RCC 7860 (cell line): ENCODE data around the gene SGCG.
"Not testable (repeated sequence)": the region's sequence is repeated elsewhere in the genome, so short reads cannot be mapped to it uniquely, and the experiment has no call there.

Experiments used
- DNase-seq: peaks from one replicate; pipeline ENCODE4 v3.0.0-alpha.2; 2015; ENCODE audit warnings: low spot score
- FAIRE-seq: peaks from 2 replicates; lab custom pipeline; 2012; peaks lifted over from hg19 to GRCh38; lab: Jason Lieb, UNC

The SGCG gene, protein sequence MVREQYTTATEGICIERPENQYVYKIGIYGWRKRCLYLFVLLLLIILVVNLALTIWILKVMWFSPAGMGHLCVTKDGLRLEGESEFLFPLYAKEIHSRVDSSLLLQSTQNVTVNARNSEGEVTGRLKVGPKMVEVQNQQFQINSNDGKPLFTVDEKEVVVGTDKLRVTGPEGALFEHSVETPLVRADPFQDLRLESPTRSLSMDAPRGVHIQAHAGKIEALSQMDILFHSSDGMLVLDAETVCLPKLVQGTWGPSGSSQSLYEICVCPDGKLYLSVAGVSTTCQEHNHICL

DNA sequence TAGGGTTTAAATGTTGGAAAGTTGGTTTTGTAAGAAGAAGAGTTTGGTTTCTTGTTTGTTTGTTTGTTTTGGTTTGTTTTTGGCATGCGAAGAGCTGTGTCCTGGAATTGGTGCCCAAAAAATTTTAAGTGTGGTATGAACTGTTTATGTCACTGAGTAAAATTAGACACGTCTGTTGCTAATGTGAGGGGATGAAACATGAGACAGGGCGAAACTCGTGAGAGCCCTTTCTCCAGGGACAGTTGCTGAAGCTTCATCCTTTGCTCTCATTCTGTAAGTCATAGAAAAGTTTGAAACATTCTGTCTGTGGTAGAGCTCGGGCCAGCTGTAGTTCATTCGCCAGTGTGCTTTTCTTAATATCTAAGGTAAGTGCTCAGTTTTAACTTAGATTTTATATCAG lies at the start of gene SGCG:
Gene SGCG, plus strand, starts transcription at position 269 of the 400 bp plus-strand sequence. CDS start 22,716 bp downstream, outside the sequence.
- FAIRE-seq = no peak
- no peak for DNase-seq

DNA sequence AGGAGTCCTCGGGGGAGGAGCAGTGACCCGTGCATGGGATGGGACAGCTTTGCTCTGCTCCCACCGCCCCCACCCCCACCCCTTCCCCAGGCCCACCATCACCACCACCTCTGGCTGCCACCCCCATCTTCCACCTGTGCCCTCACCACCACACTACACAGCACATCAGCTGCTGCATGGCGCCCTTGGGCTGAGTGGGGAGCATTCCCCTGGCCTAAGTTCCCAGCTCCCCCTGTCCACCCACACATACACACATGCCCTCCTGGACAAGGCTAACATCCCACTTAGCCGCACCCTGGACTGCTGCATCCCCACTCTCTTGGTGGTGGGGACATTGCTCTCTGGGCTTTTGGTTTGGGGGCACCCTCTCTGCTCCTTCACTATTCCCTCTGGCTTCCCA lies 46.2 kb upstream of the SGCG start:
- FAIRE-seq (no peak), DNase-seq (no peak)

DNA sequence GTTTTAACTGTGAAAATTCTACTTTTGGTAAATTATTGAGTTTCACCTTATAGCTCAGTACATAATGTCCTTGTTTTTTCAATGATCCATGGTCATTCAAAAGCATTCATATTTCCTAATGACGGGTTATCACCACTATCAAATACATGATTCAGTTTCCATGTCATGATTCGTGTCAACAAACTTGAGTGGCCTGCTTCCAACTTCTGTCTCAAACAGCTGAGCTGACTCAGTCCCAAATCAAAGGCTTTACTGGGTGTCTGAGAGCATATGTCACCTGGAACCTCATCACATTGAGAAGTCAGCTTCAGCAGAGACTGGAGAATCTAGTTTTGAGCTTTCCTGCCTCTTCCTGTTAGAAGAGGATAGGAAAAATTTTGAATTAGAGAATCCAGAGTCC lies 40.3 kb upstream of the SGCG start:
- DNase-seq (peak; percentile 17), FAIRE-seq (no peak)

DNA sequence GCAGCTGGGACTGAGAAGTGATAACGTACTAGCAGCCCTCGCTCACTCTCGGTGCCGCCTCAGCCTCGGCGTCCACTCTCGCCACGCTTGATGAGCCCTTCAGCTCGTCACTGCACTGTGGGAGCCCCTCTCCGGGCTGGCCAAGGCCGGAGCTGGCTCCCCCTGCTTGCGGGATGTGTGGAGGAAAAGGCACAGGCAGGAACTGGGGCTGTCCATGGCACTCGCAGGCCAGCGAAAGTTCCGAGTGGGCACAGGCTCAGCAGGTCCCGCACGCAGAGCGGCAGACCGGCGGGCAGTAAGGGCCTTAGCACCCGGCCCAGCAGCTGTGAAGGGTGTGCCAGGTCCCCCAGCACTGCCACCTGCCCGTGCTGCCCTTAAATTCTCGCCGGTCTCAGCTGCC lies 38.8 kb upstream of the SGCG start:
- DNase-seq = no peak
- no peak for FAIRE-seq

DNA sequence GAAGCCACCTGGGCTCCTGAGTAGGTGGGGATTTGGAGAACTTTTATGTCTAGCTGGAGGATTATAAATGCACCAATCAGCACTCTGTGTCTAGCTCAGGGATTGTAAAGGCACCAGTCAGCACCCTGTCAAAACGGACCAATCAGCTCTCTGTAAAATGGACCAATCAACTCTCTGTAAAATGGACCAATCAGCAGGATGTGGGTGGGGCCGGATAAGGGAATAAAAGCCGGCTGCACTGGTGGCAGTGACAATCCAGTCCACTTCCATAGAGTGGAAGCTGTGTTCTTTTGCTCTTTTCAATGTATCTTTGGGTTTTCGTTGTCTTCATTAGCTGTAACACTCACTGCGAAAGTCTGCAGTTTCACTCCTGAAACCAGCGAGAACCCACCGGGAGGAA lies 38.2 kb upstream of the SGCG start:
- DNase-seq, FAIRE-seq: not testable (repeated sequence)

DNA sequence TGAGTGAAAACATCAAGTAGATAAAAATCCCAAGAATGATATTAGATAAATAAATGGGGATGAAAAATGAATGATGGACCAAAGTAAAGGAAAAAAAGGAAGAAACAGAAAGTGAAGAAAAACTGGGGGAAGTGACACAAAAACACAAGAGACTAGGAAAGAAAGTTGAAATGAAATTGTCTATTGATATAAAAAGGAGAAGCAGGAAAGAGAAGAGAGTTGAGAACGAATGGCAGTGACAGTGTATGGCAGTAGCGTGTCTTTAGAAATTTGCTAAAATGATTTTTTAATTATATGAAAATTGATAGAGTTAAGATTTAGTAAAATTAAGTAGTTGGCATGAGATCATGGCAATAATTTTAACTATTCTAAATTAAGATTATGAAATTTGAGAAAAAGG lies 36.3 kb upstream of the SGCG start:
- FAIRE-seq (no peak), DNase-seq (no peak)

DNA sequence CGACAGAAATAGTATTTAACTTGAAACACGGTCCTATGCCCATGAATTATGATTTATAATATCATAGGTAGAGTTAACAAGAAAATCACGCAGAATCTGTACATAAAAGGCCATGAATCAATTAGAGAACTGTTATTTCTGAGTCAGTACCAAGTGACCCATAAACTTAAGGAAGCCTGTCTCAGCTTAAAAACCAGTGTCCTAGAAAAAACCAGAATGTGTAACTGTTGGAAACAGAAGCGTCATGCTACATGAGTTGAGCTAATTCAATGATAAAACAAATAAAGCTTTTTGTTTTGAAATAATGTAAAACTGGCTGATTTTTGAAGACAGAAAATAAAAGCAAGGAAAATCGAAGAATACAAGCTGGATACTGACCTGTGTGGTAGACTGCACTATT lies 34.8 kb upstream of the SGCG start:
- FAIRE-seq (no peak), DNase-seq (no peak)

DNA sequence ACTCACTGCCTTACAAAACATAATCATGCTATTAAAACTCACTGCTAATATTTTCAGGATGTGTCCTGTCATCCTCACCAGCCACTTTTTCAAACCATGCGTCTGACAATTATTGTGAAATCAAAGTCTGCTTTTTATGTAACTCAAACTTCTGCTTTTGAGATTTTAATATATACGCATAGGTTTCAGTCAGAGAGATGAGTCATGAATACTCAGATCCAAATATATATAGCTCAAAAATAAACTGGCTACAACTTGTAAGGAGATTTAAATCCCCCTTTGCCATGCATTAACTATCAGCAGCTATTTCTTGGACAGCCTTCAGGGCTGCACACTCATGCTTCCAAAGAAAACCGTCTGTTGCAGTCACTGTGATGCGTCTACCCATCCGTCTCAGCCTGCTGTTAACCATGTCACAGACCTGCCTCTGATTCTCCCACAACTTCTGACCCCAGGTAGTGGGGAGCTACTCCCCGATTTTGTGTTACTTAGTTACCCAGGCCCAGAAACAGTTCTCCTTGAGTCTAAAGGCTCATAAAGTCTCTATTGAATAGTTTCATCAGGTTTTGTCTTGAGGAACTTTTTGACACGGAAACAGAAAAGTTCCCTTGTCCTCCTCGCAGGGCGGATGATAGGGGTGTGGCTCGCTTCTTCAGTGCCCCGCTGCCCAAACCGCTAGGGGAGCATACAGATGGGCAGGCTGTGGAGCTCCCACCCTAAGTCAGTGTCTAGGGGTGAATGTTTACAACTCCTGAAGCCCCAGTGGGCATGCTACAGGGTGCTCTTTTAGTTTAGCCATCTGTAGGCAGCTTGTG lies 33.8 kb upstream of the SGCG start:
- DNase-seq (no peak), FAIRE-seq (no peak)

DNA sequence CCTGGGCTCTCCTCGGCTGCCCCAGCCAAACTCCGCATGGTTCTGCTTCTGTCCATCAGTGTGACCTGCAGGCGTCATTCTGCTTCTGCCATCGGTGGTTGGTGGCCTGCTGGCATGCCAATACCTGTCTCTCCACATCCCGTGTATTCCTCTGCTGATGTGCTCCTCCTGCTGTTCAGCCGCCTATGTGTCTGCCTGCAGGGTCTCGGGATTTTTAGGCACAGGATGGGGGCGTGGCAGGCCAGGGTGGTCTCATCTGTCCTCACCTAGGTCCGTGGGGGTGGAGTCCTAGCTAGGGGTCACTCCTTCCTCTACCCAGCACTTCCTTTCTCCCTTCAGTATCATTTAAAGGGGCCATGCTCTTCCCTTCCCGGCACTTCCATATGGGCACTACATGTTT lies 33.0 kb upstream of the SGCG start:
- DNase-seq (no peak), FAIRE-seq (no peak)

DNA sequence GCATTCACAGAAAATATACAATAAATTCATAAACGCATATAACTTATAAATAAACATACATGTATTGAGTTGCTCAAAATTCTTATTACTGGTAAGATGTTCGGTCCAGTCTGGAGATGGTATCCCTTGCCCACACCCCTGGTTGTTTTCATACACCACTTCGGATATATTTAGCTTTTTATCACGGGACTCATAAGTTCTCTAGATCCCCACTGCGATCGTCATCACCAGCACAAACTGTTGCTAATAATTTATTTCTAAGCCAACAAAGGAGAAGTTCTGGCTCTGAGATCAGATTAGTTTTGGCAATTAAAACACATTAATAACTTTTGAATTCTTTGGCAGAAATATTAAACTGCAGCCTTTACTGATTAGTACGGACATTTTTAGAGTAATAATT lies 23.0 kb upstream of the SGCG start:
- no peak for FAIRE-seq
- no peak for DNase-seq

DNA sequence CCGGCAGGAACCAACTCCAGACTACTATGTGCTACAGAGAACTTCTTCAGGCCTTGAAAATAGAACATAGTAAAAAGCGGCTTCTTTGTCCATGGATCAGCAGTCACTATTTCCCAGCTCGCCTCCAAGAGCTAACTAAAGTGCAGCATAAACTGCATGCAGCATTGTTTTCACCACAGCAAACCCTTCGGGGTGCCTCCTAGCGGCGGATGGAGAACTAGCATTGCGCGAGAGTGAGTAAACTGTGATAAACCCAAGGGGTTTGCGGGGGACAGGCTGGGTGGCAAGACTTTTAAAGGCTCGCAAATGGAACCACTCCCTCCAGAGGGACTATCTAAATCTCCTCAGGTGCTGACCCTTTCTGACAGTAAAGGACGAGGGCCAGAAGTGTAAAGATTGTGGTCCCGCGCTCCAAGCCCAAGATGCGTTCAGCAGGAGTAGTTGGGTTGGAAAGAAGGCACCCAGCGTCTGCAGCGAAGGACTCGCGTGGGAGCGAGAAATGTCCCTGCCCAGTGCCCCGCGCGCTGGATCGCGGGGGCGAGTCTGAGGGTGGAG lies 21.5 kb upstream of the SGCG start:
- FAIRE-seq (no peak), DNase-seq (no peak)

DNA sequence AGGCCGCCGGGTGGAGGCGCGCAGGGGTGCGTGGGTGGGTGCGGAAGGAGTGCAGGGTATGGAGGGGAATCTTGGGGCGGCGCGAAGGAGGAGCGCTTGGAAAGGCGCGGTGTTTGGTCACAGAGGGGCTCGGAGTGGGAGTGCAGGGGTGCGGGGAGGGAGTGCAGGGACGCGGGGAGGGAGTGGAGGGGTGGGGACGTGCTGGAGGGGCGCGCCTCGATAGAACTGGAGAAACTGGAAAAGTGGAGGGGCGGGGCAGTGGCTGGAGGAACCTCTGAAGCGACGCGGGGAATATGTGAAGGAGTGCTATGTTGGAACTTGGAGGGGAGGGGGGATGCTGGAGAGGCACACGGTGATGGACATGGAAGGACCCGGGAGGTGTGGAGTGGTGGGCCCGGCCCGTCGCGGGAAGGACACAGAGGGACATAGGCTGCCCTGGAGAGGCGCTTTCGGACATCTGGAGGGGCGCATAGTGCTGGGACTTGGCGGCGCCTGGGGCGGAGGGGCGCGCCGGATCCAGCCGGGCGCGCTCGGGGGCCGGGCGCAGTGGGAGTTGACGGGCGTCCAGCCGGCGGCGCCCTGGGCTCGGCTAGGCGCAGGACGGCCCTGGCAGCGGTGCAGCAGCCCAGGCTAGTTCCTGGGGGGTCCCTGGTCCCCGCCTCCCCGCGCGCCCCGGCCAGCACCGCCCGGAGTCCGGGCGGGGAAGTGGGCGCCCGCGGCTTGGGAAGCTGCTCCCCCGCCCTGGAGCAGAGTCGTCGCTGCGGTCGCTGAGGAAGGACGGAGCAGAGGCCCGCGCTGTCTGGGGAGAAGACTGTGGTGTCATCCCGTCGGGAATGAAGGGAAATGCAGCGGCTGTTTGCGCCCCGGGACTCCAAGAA lies 20.8 kb upstream of the SGCG start:
- FAIRE-seq (no peak), DNase-seq (no peak)

DNA sequence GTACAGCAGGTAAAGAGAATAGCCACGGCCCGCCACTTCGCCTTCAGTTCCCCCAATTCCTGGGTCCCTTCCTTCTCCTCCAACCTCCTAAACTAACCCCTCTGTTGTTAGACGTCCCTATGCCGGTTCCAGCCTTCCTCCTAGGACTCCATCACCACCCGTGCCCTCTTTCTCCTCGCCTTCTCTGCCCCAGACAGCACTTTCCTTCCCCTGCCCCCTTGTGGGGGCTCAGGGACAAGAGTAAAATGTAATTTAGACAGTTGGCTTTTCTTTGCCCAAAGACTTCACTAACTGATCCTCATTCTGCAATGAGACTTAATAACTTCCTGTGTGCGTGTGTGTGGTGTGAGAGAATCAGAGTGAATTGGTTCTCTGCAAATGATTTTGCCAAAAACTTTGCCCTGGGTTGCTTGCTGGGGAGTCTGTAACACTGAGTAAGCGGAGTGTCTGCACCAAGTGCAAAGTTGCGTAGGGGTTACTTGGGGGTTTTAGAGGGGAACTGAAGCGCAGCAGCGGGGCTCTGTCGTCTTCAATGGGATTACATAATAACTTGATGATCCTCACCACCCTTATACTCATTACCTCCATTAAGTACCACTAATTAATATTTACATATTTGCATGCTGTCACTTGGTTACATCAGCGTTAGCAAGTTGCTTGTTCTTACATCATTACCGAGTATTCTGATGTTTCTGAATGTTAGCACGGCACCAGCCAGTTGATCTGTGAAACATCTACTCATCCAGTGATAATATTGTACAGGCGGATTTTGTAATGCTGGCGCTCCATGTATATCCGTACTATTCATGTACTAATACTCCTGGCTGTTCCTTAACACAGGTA lies 19.9 kb upstream of the SGCG start:
- no peak for DNase-seq
- no peak for FAIRE-seq

DNA sequence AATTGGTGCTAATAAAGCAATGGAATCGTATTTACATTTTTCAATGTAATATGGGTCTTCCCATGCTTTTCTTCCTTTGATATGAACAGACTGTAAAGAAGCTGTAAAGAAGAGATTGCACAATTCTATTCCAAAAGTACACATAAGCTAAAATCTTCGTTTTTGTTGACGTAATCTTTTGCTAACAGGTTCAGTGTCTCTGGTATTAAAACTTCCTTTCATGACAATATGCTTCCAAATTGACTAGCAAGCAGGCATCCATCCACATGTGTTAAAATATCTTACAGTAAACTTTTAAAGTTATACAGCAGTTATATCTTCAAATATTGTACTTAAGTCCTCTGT lies 19.3 kb upstream of the SGCG start:
- DNase-seq (no peak), FAIRE-seq (no peak)

DNA sequence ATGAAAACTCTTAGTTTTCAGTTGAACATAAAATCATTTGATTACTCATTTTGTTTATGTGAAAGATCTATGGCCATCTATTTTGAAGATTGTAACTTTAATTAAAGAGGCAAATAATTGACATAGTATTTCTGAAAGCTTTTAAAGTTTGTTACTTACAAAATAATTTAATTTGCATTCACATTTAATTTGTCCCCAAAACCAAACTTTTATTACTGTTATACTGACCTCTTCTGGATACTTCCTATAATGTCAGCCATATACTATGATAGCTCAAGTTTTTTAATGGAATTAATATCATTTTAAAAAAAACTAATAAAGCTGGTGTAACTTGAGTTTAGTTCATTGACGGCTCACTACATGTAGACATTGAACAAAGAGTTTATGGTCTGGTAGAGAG lies 4.9 kb upstream of the SGCG start:
- DNase-seq = no peak

DNA sequence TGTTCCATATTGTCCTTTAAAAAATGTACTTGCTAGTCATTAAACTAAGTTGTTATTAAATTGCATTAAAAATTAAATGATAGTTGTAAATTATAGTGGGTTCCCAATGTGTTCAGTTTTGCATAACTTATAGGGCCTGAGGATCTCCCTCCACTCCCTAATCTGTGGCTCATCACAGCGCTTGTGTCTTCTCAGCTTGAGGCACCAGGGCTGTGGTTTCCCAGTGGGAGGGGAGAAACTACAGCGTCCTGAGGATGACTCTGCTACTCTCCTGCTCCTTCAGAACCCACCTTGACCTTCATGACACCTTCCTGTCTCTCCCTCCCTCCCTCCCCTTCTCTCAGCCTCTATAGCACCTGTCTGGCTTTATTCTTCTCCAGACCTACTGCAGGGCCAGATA lies 1.4 kb downstream of the SGCG start:
- DNase-seq (no peak), FAIRE-seq (no peak)

More for the DNA sequence above, 4.9 kb upstream of the SGCG start:
- peak; percentile 69 for FAIRE-seq

DNA sequence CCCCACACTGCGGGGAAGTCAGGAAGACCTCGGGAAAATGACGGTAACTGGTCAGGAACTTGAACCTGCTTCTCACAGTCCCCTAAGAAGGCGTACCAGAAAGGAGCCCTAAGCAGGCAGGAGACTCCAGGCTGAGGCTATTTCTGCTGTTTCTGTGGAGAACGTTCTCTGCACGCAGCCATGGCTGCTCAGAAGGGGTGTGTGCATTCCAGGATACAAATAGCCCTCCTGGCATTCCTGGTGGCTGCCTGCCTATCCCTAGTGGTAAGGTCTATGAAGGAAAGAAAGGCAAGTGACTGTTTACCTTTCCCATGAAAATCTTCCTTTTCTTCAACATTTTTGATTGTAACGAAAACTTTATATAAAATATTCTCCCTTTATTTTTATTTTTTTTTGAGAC lies 2.5 kb downstream of the SGCG start:
- FAIRE-seq = no peak
- no peak for DNase-seq

DNA sequence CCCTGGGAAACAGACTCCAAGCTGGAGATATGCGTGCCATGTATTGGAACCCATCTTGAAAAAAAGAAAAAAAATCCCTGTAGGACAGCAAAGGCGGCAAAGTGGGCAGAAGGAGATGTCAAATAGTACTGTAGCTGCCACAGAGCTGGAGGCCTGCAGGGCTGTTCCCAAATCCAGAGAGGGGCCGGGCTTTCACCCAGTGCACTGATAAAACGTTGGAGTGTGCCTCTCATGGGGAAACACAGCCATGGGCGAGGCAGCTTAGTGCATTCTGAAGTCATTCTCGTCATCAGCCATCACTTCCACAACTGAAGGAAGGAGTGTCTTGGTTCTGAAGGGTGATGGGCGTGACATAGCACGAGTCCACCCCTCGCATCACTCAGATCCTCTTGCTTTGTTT lies 4.8 kb downstream of the SGCG start:
- FAIRE-seq = no peak

DNA sequence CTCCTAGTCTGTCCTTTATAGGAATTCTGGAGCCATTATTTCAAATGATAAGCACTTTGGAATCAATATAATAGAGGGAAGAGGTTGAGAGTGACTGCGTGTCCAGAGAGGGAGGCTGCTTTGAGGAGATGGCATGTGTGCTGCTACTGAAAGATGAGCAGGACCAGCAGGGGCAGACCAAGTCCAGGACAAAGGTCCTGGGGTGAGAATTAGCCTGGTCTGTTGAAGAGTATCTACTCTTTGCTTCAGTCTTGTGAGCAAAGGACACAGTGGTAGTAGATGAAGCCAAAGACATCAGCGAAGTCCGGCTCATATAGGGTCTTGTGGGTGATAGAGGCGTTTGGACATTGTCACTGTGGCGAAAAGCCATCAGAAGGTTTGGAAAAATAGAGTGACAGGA lies 21.1 kb downstream of the SGCG start:
- FAIRE-seq (no peak), DNase-seq (no peak)

More for the DNA sequence above, 4.8 kb downstream of the SGCG start:
- no peak for DNase-seq

DNA sequence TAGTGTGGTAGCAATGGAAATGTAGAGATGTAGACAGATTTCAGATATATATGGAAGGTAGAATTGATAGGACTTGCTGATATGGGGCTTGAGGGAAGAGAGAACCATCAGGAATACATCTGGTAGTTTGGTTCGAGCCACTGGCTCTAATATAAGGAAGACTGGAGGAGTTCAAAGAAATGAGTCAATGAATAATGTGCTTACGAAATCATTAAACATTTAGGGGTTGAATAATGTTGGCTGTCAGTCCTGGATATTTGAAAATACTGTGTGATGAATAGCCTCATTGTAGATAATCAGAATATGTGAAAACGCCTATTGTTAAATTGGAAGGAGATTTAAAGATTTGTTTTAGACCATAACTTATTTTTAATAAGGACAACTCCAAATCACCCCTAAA lies 21.6 kb downstream of the SGCG start:
- FAIRE-seq = no peak
- no peak for DNase-seq
